HepG2 (cell line): Measurements from ENCODE around the gene TBX21. TPM values are rescaled to one million over a fixed set of nuclear protein-coding genes. Genes with fewer than 3 reads are reported as not detected.

Source experiments
- BCL6 ChIP-seq: IDR thresholded peaks from 2 replicates; pipeline ENCODE4 v1.6.1; 2016; ENCODE audit warnings: missing genetic modification reagents, missing compliant biosample characterization
- CTCF ChIP-seq: sonication (generic); formaldehyde crosslinking; IDR thresholded peaks from 2 replicates; pipeline ENCODE4 v1.5.0; 2020; ENCODE audit warnings: mild to moderate bottlenecking, missing genetic modification reagents, moderate library complexity
- HIVEP1 ChIP-seq: sonication (generic); formaldehyde crosslinking; IDR thresholded peaks from 2 replicates; pipeline ENCODE4 v1.4.0; 2020; ENCODE audit warnings: mild to moderate bottlenecking, missing genetic modification reagents
- NKX3-1 ChIP-seq: sonication (generic); formaldehyde crosslinking; IDR thresholded peaks from 2 replicates; pipeline ENCODE4 v1.5.0; 2020; ENCODE audit warnings: missing genetic modification reagents
- PAX8 ChIP-seq: sonication (generic); formaldehyde crosslinking; IDR thresholded peaks from 2 replicates; pipeline ENCODE4 v1.8.0; 2022; ENCODE audit warnings: mild to moderate bottlenecking, missing genetic modification reagents, borderline replicate concordance
- PHF20 ChIP-seq: sonication (generic); formaldehyde crosslinking; IDR thresholded peaks from 2 replicates; pipeline ENCODE4 v1.5.0; 2020; ENCODE audit warnings: mild to moderate bottlenecking, missing genetic modification reagents
- PHF8 ChIP-seq: sonication (generic); formaldehyde crosslinking; IDR thresholded peaks from 2 replicates; pipeline ENCODE4 v1.5.0; 2020; ENCODE audit warnings: missing genetic modification reagents
- STAT6 ChIP-seq: sonication (generic); formaldehyde crosslinking; IDR thresholded peaks from 2 replicates; pipeline ENCODE4 v1.4.0; 2020; ENCODE audit warnings: missing genetic modification reagents, mild to moderate bottlenecking, borderline replicate concordance
- SYNCRIP ChIP-seq: fragments of 200-400 bp; formaldehyde crosslinking; IDR thresholded peaks from 2 replicates; pipeline ENCODE4 v1.6.1; 2018; ENCODE audit warnings: mild to moderate bottlenecking, low read depth, low read length; ENCODE audit not compliant: insufficient read depth
- TBX3 ChIP-seq: fragments of 450-650 bp; IDR thresholded peaks from 2 replicates; pipeline ENCODE4 v1.6.1; 2017; ENCODE audit warnings: antibody characterized with exemption, mild to moderate bottlenecking, inconsistent platforms, borderline replicate concordance
- THRA ChIP-seq: sonication (generic); formaldehyde crosslinking; IDR thresholded peaks from 2 replicates; pipeline ENCODE4 v1.4.0; 2020; ENCODE audit warnings: missing genetic modification reagents, borderline replicate concordance
- TRAFD1 ChIP-seq: sonication (generic); formaldehyde crosslinking; IDR thresholded peaks from 2 replicates; pipeline ENCODE4 v1.5.1; 2020; ENCODE audit warnings: missing genetic modification reagents, mild to moderate bottlenecking, borderline replicate concordance
- ZKSCAN8 ChIP-seq: IDR thresholded peaks from 2 replicates; pipeline ENCODE4 v1.6.1; 2016; ENCODE audit warnings: borderline replicate concordance, missing genetic modification reagents, missing compliant biosample characterization
- ZNF234 ChIP-seq: sonication (generic); formaldehyde crosslinking; conservative IDR thresholded peaks from 2 replicates; pipeline ENCODE4 v1.5.1; 2020; ENCODE audit warnings: mild to moderate bottlenecking, missing genetic modification reagents
- ZNF251 ChIP-seq: sonication (generic); formaldehyde crosslinking; IDR thresholded peaks from 2 replicates; pipeline ENCODE4 v1.9.0; 2021; ENCODE audit warnings: mild to moderate bottlenecking, missing genetic modification reagents
- ZNF383 ChIP-seq: sonication (generic); formaldehyde crosslinking; IDR thresholded peaks from 2 replicates; pipeline ENCODE4 v1.4.0; 2020; ENCODE audit warnings: missing genetic modification reagents, mild to moderate bottlenecking, borderline replicate concordance
- ZNF557 ChIP-seq: sonication (generic); formaldehyde crosslinking; IDR thresholded peaks from 2 replicates; pipeline ENCODE4 v1.4.0; 2020; ENCODE audit warnings: missing genetic modification reagents
- ZNF577 ChIP-seq: sonication (generic); formaldehyde crosslinking; IDR thresholded peaks from 2 replicates; pipeline ENCODE4 v1.4.0; 2020; ENCODE audit warnings: mild to moderate bottlenecking, low read depth, missing genetic modification reagents, borderline replicate concordance
- ZNF619 ChIP-seq: sonication (generic); formaldehyde crosslinking; IDR thresholded peaks from 2 replicates; pipeline ENCODE4 v1.4.0; 2020; ENCODE audit warnings: mild to moderate bottlenecking, missing genetic modification reagents
- ZNF691 ChIP-seq: sonication (generic); formaldehyde crosslinking; IDR thresholded peaks from 2 replicates; pipeline ENCODE4 v1.4.0; 2020; ENCODE audit warnings: missing genetic modification reagents, low read depth, mild to moderate bottlenecking, borderline replicate concordance
- ZNF792 ChIP-seq: IDR thresholded peaks from 2 replicates; pipeline ENCODE4 v1.6.1; 2016
- polyA plus RNA-seq, 8 experiments: library from polyadenylated mRNA; depleted of rRNA in 3 of 8; stranded (reverse) in 7 of 8; unstranded in 1 of 8; fragments of >200 nt; fragmentation: Illumina TruSeq in 4 of 8; extraction: Trizol in 4 of 8; gene quantifications; 2 replicates each; pipeline versions ENCODE4 v1.2.1 to v1.2.3, GENCODE V29; 2011 to 2016; ENCODE audit warnings: low read depth in 4 of 8, missing spikeins in 1 of 8, mixed read lengths in 1 of 8; ENCODE audit not compliant: insufficient read depth in 1 of 8
- total RNA-seq, 5 experiments: library from RNA; depleted of rRNA; stranded (reverse); fragments of >200 nt; fragmentation: Illumina TruSeq; extraction: Trizol; gene quantifications; 2 replicates each; pipeline ENCODE4 v1.2.3, GENCODE V29; 2016; ENCODE audit warnings: low read depth in 1 of 5

TBX21 gene
- total and polyA plus RNA-seq, 2 of the 13 experiments (the other 11 are each of a cell fraction or from before 2014, with no cell fraction given) = not detected

- no peak for TF ChIP-seq ZNF234 (CRISPR knock-in tag)
- TF ChIP-seq THRA (CRISPR knock-in tag) = no peak
- no peak for TF ChIP-seq ZNF557
- 0 out of 2 replicates have a peak, but pooled peaks have one; percentile 4 for TF ChIP-seq BCL6 (CRISPR knock-in tag)
- peak; percentile 48; the same call in 1 of the 2 replicates for TF ChIP-seq HIVEP1 (CRISPR knock-in tag)
- TF ChIP-seq CTCF = no peak
- TF ChIP-seq TRAFD1 = no peak
- TF ChIP-seq ZNF577 = no peak
- TF ChIP-seq ZNF691 (CRISPR knock-in tag) = no peak
- TF ChIP-seq NKX3-1 (CRISPR knock-in tag) = no peak
- no peak for TF ChIP-seq ZNF251
- TF ChIP-seq PHF8 (CRISPR knock-in tag) = 0 out of 2 replicates have a peak, but pooled peaks have one; percentile 2
- no peak for TF ChIP-seq PAX8 (CRISPR knock-in tag)
- no peak for TF ChIP-seq ZNF383 (CRISPR knock-in tag)
- no peak for TF ChIP-seq ZNF619 (CRISPR knock-in tag)
- TF ChIP-seq STAT6 (CRISPR knock-in tag) = no peak
- no peak for TF ChIP-seq PHF20
- TF ChIP-seq TBX3 = no peak
- TF ChIP-seq ZNF792 (CRISPR knock-in tag) = no peak
- TF ChIP-seq SYNCRIP = no peak
- no peak for TF ChIP-seq ZKSCAN8 (CRISPR knock-in tag)
Measured at GRCh38 chr17:47694581-47695428, 38.2 kb upstream of the TBX21 start (continued).
